Gastroesophageal sphincter (tissue), 3 donors: ENCODE data around the gene TEX28.
"Not testable (repeated sequence)": the region's sequence is repeated elsewhere in the genome, so short reads cannot be mapped to it uniquely, and the experiment has no call there.

Experiments
- EP300 ChIP-seq: sonication (generic); formaldehyde crosslinking; IDR thresholded peaks from one replicate; pipeline ENCODE4 v1.6.1; 2017; ENCODE audit warnings: antibody characterized with exemption, mild to moderate bottlenecking
- POLR2A ChIP-seq, 2 donors: fragments of 450-650 bp; IDR thresholded peaks; one replicate each; pipeline ENCODE4 v1.6.1; 2017; ENCODE audit warnings: antibody characterized with exemption in 2 of 2, mild to moderate bottlenecking in 2 of 2, moderate library complexity in 1 of 2
- POLR2AphosphoS5 ChIP-seq: sonication (generic); formaldehyde crosslinking; IDR thresholded peaks from one replicate; pipeline ENCODE4 v1.6.1; 2017; ENCODE audit warnings: antibody characterized with exemption
- TF ChIP-seq, protein P1 (sequence below), 4 experiments: fragments of 200-600 bp in 2 of 4; fragments of 450-650 bp in 2 of 4; sonication (generic) in 1 of 4; IDR thresholded peaks; one replicate each; pipeline ENCODE4 v1.5.1; 2017 to 2019; ENCODE audit warnings: antibody characterized with exemption in 4 of 4, mild to moderate bottlenecking in 2 of 4, moderate library complexity in 2 of 4

DNA sequence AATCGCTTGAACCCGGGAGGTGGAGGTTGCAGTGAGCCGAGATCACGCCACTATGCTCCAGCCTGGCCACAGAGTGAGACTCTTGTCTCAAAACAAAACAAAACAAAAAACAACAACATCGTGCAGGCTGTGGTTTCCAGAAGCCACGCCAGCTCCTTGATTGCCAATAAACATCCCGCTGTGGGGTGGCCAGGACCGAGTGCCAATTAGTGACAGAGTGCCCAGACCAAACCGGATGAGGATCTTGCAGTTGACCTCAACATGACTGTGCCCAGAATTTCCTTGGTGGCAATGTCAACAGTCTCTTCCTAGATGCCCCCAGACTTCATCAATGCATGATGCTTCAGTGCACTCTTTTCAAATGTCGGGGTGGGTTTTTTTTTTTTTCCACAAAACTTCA lies 36.2 kb downstream of the TEX28 start:
- TF ChIP-seq, protein P1, sequence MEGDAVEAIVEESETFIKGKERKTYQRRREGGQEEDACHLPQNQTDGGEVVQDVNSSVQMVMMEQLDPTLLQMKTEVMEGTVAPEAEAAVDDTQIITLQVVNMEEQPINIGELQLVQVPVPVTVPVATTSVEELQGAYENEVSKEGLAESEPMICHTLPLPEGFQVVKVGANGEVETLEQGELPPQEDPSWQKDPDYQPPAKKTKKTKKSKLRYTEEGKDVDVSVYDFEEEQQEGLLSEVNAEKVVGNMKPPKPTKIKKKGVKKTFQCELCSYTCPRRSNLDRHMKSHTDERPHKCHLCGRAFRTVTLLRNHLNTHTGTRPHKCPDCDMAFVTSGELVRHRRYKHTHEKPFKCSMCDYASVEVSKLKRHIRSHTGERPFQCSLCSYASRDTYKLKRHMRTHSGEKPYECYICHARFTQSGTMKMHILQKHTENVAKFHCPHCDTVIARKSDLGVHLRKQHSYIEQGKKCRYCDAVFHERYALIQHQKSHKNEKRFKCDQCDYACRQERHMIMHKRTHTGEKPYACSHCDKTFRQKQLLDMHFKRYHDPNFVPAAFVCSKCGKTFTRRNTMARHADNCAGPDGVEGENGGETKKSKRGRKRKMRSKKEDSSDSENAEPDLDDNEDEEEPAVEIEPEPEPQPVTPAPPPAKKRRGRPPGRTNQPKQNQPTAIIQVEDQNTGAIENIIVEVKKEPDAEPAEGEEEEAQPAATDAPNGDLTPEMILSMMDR (IDR thresholded peaks at IDR 0.05) = not testable (repeated sequence)
- TF ChIP-seq EP300; POLR2A (IDR thresholded peaks at IDR 0.05); POLR2AphosphoS5: not testable (repeated sequence)
